Measurements from ENCODE around the gene ROBO2. TPM values are rescaled to one million over a fixed set of nuclear protein-coding genes. Genes with fewer than 3 reads are reported as not detected.

ROBO2 gene
- total and polyA plus RNA-seq, 2 experiments from 2014 or later: 1.5 to 7.8 TPM

- no peaks in the 10 kb centered on the region for H3K9me3 Mint-ChIP-seq
Measured at GRCh38 chr3:77320514-77320913, 280.6 kb downstream of the ROBO2 start.

DNA sequence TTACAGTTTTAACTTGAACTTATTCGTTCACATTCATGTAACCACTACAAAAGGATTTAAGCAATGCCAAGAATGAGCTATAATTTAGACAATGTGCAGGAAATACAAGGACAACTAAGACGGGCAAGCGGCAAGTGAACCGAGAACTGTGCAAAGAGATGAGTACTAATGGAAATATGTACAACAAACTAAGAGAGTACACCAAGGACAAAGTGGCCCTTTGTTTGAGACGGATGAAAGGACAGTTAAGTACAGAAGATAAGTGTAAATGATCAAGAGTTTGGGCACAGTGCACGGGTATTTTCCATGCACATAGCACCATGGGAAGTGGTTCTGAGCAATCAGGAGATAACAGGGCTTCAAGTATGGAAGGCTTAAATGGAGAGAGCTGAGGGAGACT is 281.7 kb downstream of the ROBO2 start:
- Histone ChIP-seq H4K20me1 (replicated peaks; ENCODE audit: insufficient read depth) (no peaks in the 10 kb centered on the region), H3K4me3 (no peak overlapping the region), H3K36me3 (ENCODE audit: insufficient read depth) (no peaks in the 10 kb centered on the region), H3K4me2 (no peak overlapping the region), H3K27ac (ENCODE audit: low read depth) (0 out of 2 replicates have a peak overlapping the region, but pooled peaks have one; percentile 24), H3K9me2 (ENCODE audit: insufficient read depth) (no peaks in the 10 kb centered on the region), H3K27me3 (ENCODE audit: insufficient read depth) (no peaks in the 10 kb centered on the region), H3K4me1 (ENCODE audit: insufficient read depth) (no peaks in the 10 kb centered on the region), H3F3A (replicated peaks; ENCODE audit: low read depth) (no peaks in the 10 kb centered on the region), H2AFZ (no peak overlapping the region), H3K79me2 (replicated peaks; ENCODE audit: insufficient read depth) (no peaks in the 10 kb centered on the region)
- peaks cover 5% of the 10 kb centered on the region; the same call in 2 of the 3 replicates for H3K4me1 Mint-ChIP-seq
- no peak overlapping the region for H3K27ac Mint-ChIP-seq
- no peaks in the 10 kb centered on the region for H3K36me3 Mint-ChIP-seq (ENCODE audit: low read depth)
- ATAC-seq: no peak
- H3K9me3 Mint-ChIP-seq: no peaks in the 10 kb centered on the region
- no peak overlapping the region for H3K4me3 Mint-ChIP-seq
- DNase-seq (ENCODE audit: low spot score): no peak
- no peaks in the 10 kb centered on the region for H3K27me3 Mint-ChIP-seq (ENCODE audit: insufficient read depth, low read depth, poor library complexity)
- TF ChIP-seq, protein P1, sequence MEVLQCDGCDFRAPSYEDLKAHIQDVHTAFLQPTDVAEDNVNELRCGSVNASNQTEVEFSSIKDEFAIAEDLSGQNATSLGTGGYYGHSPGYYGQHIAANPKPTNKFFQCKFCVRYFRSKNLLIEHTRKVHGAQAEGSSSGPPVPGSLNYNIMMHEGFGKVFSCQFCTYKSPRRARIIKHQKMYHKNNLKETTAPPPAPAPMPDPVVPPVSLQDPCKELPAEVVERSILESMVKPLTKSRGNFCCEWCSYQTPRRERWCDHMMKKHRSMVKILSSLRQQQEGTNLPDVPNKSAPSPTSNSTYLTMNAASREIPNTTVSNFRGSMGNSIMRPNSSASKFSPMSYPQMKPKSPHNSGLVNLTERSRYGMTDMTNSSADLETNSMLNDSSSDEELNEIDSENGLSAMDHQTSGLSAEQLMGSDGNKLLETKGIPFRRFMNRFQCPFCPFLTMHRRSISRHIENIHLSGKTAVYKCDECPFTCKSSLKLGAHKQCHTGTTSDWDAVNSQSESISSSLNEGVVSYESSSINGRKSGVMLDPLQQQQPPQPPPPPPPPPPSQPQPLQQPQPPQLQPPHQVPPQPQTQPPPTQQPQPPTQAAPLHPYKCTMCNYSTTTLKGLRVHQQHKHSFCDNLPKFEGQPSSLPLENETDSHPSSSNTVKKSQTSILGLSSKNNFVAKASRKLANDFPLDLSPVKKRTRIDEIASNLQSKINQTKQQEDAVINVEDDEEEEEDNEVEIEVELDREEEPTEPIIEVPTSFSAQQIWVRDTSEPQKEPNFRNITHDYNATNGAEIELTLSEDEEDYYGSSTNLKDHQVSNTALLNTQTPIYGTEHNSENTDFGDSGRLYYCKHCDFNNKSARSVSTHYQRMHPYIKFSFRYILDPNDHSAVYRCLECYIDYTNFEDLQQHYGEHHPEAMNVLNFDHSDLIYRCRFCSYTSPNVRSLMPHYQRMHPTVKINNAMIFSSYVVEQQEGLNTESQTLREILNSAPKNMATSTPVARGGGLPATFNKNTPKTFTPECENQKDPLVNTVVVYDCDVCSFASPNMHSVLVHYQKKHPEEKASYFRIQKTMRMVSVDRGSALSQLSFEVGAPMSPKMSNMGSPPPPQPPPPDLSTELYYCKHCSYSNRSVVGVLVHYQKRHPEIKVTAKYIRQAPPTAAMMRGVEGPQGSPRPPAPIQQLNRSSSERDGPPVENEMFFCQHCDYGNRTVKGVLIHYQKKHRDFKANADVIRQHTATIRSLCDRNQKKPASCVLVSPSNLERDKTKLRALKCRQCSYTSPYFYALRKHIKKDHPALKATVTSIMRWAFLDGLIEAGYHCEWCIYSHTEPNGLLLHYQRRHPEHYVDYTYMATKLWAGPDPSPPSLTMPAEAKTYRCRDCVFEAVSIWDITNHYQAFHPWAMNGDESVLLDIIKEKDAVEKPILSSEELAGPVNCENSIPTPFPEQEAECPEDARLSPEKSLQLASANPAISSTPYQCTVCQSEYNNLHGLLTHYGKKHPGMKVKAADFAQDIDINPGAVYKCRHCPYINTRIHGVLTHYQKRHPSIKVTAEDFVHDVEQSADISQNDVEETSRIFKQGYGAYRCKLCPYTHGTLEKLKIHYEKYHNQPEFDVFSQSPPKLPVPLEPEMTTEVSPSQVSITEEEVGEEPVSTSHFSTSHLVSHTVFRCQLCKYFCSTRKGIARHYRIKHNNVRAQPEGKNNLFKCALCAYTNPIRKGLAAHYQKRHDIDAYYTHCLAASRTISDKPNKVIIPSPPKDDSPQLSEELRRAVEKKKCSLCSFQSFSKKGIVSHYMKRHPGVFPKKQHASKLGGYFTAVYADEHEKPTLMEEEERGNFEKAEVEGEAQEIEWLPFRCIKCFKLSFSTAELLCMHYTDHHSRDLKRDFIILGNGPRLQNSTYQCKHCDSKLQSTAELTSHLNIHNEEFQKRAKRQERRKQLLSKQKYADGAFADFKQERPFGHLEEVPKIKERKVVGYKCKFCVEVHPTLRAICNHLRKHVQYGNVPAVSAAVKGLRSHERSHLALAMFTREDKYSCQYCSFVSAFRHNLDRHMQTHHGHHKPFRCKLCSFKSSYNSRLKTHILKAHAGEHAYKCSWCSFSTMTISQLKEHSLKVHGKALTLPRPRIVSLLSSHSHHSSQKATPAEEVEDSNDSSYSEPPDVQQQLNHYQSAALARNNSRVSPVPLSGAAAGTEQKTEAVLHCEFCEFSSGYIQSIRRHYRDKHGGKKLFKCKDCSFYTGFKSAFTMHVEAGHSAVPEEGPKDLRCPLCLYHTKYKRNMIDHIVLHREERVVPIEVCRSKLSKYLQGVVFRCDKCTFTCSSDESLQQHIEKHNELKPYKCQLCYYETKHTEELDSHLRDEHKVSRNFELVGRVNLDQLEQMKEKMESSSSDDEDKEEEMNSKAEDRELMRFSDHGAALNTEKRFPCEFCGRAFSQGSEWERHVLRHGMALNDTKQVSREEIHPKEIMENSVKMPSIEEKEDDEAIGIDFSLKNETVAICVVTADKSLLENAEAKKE (CRISPR knock-in tag; IDR thresholded peaks at IDR 0.05): no peak
- TF ChIP-seq POLR2AphosphoS5 (IDR thresholded peaks at IDR 0.05; ENCODE audit: low read depth): no peak
- no peak for TF ChIP-seq STAT1 (IDR thresholded peaks at IDR 0.05; ENCODE audit: unreplicated experiment)
- TF ChIP-seq NANOG (IDR thresholded peaks at IDR 0.05; ENCODE audit: borderline replicate concordance): no peak

More at GRCh38 chr3:77320514-77320913, 280.6 kb downstream of the ROBO2 start:
- no peaks in the 10 kb centered on the region for H3K79me2 ChIP-seq (replicated peaks; ENCODE audit: insufficient read depth)
- Mint-ChIP-seq H3K27ac (no peak overlapping the region), H3K36me3 (ENCODE audit: low read depth) (no peaks in the 10 kb centered on the region), H3K27me3 (ENCODE audit: insufficient read depth, low read depth, poor library complexity) (no peaks in the 10 kb centered on the region), H3K4me3 (no peak overlapping the region), H3K4me1 (peaks cover 5% of the 10 kb centered on the region; the same call in 2 of the 3 replicates)
- H3K27ac ChIP-seq (ENCODE audit: low read depth): no peak overlapping the region
- H3F3A ChIP-seq (replicated peaks; ENCODE audit: low read depth): no peaks in the 10 kb centered on the region
- no peaks in the 10 kb centered on the region for H4K20me1 ChIP-seq (replicated peaks; ENCODE audit: insufficient read depth)
- no peaks in the 10 kb centered on the region for H3K27me3 ChIP-seq (ENCODE audit: insufficient read depth)
- H3K36me3 ChIP-seq (ENCODE audit: insufficient read depth): no peaks in the 10 kb centered on the region
- H3K4me1 ChIP-seq (ENCODE audit: insufficient read depth): no peaks in the 10 kb centered on the region
- no peak overlapping the region for H3K4me3 ChIP-seq
- H3K9me2 ChIP-seq (ENCODE audit: insufficient read depth): no peaks in the 10 kb centered on the region
- ATAC-seq (no peak), DNase-seq (ENCODE audit: low spot score) (peak; percentile 80)
- no peak overlapping the region for H3K4me2 ChIP-seq
- no peak overlapping the region for H2AFZ ChIP-seq
- TF ChIP-seq, protein P2, sequence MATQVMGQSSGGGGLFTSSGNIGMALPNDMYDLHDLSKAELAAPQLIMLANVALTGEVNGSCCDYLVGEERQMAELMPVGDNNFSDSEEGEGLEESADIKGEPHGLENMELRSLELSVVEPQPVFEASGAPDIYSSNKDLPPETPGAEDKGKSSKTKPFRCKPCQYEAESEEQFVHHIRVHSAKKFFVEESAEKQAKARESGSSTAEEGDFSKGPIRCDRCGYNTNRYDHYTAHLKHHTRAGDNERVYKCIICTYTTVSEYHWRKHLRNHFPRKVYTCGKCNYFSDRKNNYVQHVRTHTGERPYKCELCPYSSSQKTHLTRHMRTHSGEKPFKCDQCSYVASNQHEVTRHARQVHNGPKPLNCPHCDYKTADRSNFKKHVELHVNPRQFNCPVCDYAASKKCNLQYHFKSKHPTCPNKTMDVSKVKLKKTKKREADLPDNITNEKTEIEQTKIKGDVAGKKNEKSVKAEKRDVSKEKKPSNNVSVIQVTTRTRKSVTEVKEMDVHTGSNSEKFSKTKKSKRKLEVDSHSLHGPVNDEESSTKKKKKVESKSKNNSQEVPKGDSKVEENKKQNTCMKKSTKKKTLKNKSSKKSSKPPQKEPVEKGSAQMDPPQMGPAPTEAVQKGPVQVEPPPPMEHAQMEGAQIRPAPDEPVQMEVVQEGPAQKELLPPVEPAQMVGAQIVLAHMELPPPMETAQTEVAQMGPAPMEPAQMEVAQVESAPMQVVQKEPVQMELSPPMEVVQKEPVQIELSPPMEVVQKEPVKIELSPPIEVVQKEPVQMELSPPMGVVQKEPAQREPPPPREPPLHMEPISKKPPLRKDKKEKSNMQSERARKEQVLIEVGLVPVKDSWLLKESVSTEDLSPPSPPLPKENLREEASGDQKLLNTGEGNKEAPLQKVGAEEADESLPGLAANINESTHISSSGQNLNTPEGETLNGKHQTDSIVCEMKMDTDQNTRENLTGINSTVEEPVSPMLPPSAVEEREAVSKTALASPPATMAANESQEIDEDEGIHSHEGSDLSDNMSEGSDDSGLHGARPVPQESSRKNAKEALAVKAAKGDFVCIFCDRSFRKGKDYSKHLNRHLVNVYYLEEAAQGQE (IDR thresholded peaks at IDR 0.05; ENCODE audit: unreplicated experiment): no peak
- TF ChIP-seq EZH2 (IDR thresholded peaks at IDR 0.05; ENCODE audit: low read depth, unreplicated experiment): no peak
- no peak for TF ChIP-seq ZNF331 (CRISPR knock-in tag; IDR thresholded peaks at IDR 0.05; ENCODE audit: low read depth)
- TF ChIP-seq NANOG (IDR thresholded peaks at IDR 0.05; ENCODE audit: borderline replicate concordance): no peak
- TF ChIP-seq, protein P3, sequence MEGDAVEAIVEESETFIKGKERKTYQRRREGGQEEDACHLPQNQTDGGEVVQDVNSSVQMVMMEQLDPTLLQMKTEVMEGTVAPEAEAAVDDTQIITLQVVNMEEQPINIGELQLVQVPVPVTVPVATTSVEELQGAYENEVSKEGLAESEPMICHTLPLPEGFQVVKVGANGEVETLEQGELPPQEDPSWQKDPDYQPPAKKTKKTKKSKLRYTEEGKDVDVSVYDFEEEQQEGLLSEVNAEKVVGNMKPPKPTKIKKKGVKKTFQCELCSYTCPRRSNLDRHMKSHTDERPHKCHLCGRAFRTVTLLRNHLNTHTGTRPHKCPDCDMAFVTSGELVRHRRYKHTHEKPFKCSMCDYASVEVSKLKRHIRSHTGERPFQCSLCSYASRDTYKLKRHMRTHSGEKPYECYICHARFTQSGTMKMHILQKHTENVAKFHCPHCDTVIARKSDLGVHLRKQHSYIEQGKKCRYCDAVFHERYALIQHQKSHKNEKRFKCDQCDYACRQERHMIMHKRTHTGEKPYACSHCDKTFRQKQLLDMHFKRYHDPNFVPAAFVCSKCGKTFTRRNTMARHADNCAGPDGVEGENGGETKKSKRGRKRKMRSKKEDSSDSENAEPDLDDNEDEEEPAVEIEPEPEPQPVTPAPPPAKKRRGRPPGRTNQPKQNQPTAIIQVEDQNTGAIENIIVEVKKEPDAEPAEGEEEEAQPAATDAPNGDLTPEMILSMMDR (conservative IDR thresholded peaks at IDR 0.05; ENCODE audit: low read depth in 2 of 2): peak in 1 of 2 experiments; percentile 80; a peak in 3 of 4 replicates
